Transverse colon (tissue), 4 donors: ENCODE data around the gene ZP3. TPM values are rescaled to one million over a fixed set of nuclear protein-coding genes. Genes with fewer than 3 reads are reported as not detected.
"Not testable (repeated sequence)": the region's sequence is repeated elsewhere in the genome, so short reads cannot be mapped to it uniquely, and the experiment has no call there.

Experiments used
- DNase-seq: peaks from one replicate; pipeline ENCODE4 v3.0.0-alpha.2; 2019
- H3K27ac ChIP-seq, 4 donors: fragments of 200-600 bp; sonication (generic); 2 replicates each; pipeline ENCODE4 v1.5.1; 2016 to 2018; ENCODE audit warnings: inconsistent platforms in 4 of 4
- H3K27me3 ChIP-seq: fragments of 200-600 bp; sonication (generic); 2 replicates; pipeline ENCODE4 v1.5.1; 2017; ENCODE audit warnings: inconsistent platforms
- H3K36me3 ChIP-seq, 4 donors: fragments of 200-600 bp; sonication (generic); 2 replicates each; pipeline ENCODE4 v1.5.1; 2017 to 2019; ENCODE audit warnings: inconsistent platforms in 4 of 4
- H3K4me1 ChIP-seq, 4 donors: fragments of 200-600 bp; sonication (generic); 2 replicates each; pipeline ENCODE4 v1.5.1; 2017 to 2020; ENCODE audit warnings: inconsistent platforms in 4 of 4
- H3K4me3 ChIP-seq, 4 donors: fragments of 200-600 bp; sonication (generic); 1 replicate in 1 of 4; 2 replicates in 3 of 4; pipeline versions ENCODE4 v1.5.1 to v1.6.1; 2017 to 2019; ENCODE audit warnings: inconsistent platforms in 4 of 4
- H3K9me3 ChIP-seq, 2 donors: fragments of 200-600 bp; sonication (generic); 2 replicates each; pipeline ENCODE4 v1.5.1; 2017 to 2019; ENCODE audit warnings: inconsistent platforms in 2 of 2
- EP300 ChIP-seq: sonication (generic); formaldehyde crosslinking; IDR thresholded peaks from one replicate; pipeline ENCODE4 v1.6.1; 2017; ENCODE audit warnings: antibody characterized with exemption, low read depth
- POLR2A ChIP-seq: fragments of 450-650 bp; IDR thresholded peaks from one replicate; pipeline ENCODE4 v1.6.1; 2016; ENCODE audit warnings: antibody characterized with exemption, mild to moderate bottlenecking, moderate library complexity
- POLR2AphosphoS5 ChIP-seq, 3 donors: sonication (generic); formaldehyde crosslinking; IDR thresholded peaks; one replicate each; pipeline ENCODE4 v1.6.1; 2016; ENCODE audit warnings: antibody characterized with exemption in 3 of 3
- WGBS, 2 donors: methylation state at CpG; one replicate each; pipeline ENCODE4 v1.1.5; 2018; ENCODE audit warnings: low coverage in 1 of 2; 5-methylcytosine and 5-hydroxymethylcytosine counted together
- in situ Hi-C, 4 donors: fragments of 200-750 bp; cut with MboI; loops; one replicate each; pipeline versions ENCODE4 v1.15.0 to v1.15.1; 2017; ENCODE audit warnings: low sequenced_read_pairs in 3 of 4, low pct_ligation_motif_present in 1 of 4, low pct_unique_long_range_greater_than_20kb in 1 of 4
- intact Hi-C: fragments of 100-400 bp; cut with DNase I; formaldehyde crosslinking; loops from one replicate; pipeline ENCODE4 v1.15.1; 2023; ENCODE audit warnings: low total_unique reads
- total RNA-seq, 4 donors: library from RNA; depleted of rRNA; stranded (reverse); fragments of >200 nt; gene quantifications; one replicate each; pipeline ENCODE4 v1.1.0, GENCODE V29; 2016
- TF ChIP-seq, protein P1 (sequence below), 5 experiments: fragments of 200-600 bp in 3 of 5; fragments of 450-650 bp in 2 of 5; sonication (generic) in 3 of 5; IDR thresholded peaks; 1 replicate in 2 of 5; 2 replicates in 3 of 5; pipeline ENCODE4 v1.5.1; 2016 to 2017; ENCODE audit warnings: antibody characterized with exemption in 5 of 5, inconsistent platforms in 3 of 5, mild to moderate bottlenecking in 2 of 5, moderate library complexity in 1 of 5

Gene ZP3
- total RNA-seq, 4 donors from 2014 or later = 3.0 to 3.4 TPM; not detected in 2

DNA sequence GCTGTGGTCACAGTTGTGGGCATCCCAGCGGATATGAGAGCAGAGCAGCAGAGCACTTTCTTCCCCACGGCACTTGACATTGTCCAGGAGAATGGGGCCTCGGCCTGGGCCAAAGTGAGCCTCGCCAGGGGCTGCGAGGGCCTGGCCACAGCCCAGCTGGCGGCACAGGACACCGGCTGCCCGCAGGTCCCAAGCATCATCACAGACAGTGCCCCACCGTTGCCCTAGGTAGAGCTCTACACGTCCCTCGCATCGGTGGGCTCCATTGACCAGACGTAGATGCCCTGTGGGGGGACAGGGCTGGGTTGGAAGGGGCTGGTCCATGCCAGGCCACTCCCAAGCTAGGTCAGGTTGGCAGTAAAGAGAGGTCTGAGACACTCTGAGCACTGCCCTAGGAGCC lies 34.7 kb upstream of the ZP3 start:
- Histone ChIP-seq H3K4me1 (peaks cover 7 to 20% (median 15%) of the 10 kb centered on the region in 4 donors), H3K27me3 (no peaks in the 10 kb centered on the region), H3K27ac (no peak overlapping the region), H3K4me3 (no peak overlapping the region), H3K9me3 (no peaks in the 10 kb centered on the region), H3K36me3 (no peaks in the 10 kb centered on the region)
- TF ChIP-seq POLR2AphosphoS5 (IDR thresholded peaks at IDR 0.05) (no peak), EP300 (no peak), POLR2A (no peak)
- TF ChIP-seq, protein P1, sequence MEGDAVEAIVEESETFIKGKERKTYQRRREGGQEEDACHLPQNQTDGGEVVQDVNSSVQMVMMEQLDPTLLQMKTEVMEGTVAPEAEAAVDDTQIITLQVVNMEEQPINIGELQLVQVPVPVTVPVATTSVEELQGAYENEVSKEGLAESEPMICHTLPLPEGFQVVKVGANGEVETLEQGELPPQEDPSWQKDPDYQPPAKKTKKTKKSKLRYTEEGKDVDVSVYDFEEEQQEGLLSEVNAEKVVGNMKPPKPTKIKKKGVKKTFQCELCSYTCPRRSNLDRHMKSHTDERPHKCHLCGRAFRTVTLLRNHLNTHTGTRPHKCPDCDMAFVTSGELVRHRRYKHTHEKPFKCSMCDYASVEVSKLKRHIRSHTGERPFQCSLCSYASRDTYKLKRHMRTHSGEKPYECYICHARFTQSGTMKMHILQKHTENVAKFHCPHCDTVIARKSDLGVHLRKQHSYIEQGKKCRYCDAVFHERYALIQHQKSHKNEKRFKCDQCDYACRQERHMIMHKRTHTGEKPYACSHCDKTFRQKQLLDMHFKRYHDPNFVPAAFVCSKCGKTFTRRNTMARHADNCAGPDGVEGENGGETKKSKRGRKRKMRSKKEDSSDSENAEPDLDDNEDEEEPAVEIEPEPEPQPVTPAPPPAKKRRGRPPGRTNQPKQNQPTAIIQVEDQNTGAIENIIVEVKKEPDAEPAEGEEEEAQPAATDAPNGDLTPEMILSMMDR (IDR thresholded peaks at IDR 0.05) = no peak
- intact Hi-C loops (no loop called here), in situ Hi-C loops (no loop called here)
- 96% methylated on average over 13 of the region's 13 CpGs; no CpG with 5 or more reads in 1 of the 2 donors for WGBS, 2 donors
- no peak for DNase-seq

DNA sequence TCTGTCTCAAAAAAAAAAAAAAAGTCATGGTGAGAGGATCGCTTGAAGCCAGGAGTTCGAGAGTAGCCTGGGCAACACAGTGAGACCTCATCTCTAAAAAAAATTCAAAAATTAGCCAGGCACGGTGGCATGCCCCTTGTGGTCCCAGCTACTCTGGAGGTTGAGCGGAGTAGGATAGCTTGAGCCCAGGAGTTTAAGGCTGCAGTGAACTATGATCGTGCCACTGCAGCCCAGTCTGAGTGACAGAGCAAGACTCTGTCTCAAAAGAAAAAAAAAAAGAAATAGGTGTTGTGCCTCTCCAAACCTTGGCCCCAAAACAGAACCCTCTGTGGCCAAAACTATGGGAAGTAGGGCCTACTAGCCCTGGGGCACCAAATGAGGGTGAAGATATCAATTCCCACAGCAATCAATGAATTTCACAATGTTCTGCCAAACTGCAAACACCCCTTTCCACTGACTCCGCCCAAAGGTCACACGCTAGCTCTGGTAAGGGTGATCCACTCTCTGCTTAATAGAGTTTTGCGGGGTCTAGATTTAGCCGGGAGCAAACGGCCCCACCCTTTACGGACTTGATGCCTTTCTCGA lies 32.1 kb upstream of the ZP3 start:
- TF ChIP-seq POLR2A = no peak
- TF ChIP-seq EP300 = no peak
- no peaks in the 10 kb centered on the region for H3K27me3 ChIP-seq
- H3K4me1 ChIP-seq = peaks cover 12 to 33% (median 24%) of the 10 kb centered on the region in 4 donors
- in situ Hi-C loops (no loop called here), intact Hi-C loops (no loop called here)
- H3K36me3 ChIP-seq = no peaks in the 10 kb centered on the region
- peak overlapping the region in 3 of 4 donors; percentile 44 to 76 (median 67) for H3K4me3 ChIP-seq
- peak overlapping the region; percentile 87 to 93 (median 92) for H3K27ac ChIP-seq
- DNase-seq = no peak
- H3K9me3 ChIP-seq = no peaks in the 10 kb centered on the region
- 34 to 60% methylated on average over 3 to 12 of the region's 12 CpGs for WGBS, 2 donors

DNA sequence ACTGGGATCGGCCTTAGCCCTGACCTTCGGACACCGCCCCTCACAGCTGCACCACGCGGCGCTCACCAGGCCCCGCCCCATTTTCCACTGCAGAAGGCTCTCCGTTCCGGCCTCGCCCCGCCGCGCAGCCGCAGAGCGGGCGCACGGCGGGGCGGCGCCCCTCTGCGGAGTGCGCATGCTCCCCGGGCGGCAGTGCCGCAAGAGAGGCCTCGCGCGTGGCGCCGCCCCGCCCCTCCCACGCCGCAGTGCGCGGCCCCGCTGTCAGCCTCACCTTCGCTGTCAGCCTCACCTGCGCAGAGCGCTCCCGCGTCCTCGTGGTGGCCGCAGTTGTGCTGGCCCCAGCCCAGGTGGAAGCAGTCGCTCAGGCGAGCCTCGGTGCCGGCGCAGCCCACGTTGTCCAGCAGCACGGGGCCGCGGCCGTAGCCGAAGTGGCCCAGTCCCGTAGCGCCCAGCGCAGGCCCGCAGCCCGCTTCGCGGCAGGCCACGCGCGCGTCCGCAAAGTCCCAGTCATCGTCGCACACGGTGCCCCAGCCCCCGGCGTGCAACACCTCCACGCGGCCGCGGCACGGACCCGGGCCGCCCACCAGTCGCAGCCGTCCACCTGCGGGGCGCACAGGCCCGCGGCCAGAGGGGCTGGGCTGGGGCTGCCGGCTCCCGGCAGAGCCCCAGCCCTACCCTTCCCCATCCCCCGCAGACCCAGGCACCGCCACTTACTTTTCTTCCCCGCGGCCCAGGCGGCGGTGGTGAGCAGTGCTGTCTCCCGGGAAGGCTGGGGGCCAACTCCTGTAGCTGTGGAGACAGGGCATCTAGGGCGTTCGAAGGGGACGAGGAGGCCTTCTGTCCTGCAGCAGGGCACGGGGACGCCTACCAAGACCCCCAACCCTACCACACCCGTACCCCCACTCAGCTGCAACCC lies 31.4 kb upstream of the ZP3 start:
- H3K9me3 ChIP-seq = no peaks in the 10 kb centered on the region
- TF ChIP-seq POLR2AphosphoS5 (IDR thresholded peaks at IDR 0.05) (peak; percentile 84 to 93 (median 92)), EP300 (no peak), POLR2A (peak; percentile 81)
- TF ChIP-seq, protein P1 (IDR thresholded peaks at IDR 0.05) = peak in 1 of 5 experiments; percentile 5
- no peaks in the 10 kb centered on the region for H3K36me3 ChIP-seq
- H3K4me1 ChIP-seq = peaks cover 12 to 36% (median 25%) of the 10 kb centered on the region in 4 donors
- DNase-seq = peak; percentile 97
- H3K4me3 ChIP-seq = peak overlapping the region; percentile 44 to 76 (median 58)
- peak overlapping the region; percentile 87 to 93 (median 92) for H3K27ac ChIP-seq
- no peaks in the 10 kb centered on the region for H3K27me3 ChIP-seq
- intact Hi-C loops (no loop called here), in situ Hi-C loops (no loop called here)
- WGBS, 2 donors = 2% methylated on average over 68 of the region's 99 CpGs; no CpG with 5 or more reads in 1 of the 2 donors

DNA sequence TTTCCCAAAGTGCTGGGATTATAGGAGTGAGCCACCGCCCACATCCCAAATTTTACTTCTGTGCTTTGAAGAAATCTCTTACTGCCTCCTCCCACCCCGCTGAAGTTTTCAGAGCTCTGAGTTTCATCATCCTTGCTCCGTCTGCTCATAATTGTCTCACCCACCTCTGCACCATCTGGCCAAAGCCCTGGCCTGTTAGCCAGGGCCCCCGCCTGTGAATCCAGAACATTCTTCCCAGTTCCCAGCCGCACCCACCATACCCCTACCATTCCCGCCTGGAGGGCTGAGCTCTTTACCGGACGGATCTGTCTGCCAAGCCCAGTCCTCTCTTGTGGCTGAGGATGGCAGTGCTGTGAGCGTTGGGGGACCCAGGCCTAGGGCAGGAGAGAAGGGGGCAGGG lies 29.8 kb upstream of the ZP3 start:
- 94 to 98% methylated on average over 3 to 9 of the region's 9 CpGs for WGBS, 2 donors
- Histone ChIP-seq H3K4me1 (peaks cover 12 to 31% (median 23%) of the 10 kb centered on the region in 4 donors), H3K27ac (no peak overlapping the region), H3K9me3 (no peaks in the 10 kb centered on the region), H3K4me3 (no peak overlapping the region), H3K27me3 (no peaks in the 10 kb centered on the region), H3K36me3 (no peaks in the 10 kb centered on the region)
- intact Hi-C loops (no loop called here), in situ Hi-C loops (no loop called here)
- TF ChIP-seq POLR2A (no peak), POLR2AphosphoS5 (IDR thresholded peaks at IDR 0.05) (no peak), EP300 (no peak)
- TF ChIP-seq, protein P1 (IDR thresholded peaks at IDR 0.05) = no peak
- DNase-seq = no peak

DNA sequence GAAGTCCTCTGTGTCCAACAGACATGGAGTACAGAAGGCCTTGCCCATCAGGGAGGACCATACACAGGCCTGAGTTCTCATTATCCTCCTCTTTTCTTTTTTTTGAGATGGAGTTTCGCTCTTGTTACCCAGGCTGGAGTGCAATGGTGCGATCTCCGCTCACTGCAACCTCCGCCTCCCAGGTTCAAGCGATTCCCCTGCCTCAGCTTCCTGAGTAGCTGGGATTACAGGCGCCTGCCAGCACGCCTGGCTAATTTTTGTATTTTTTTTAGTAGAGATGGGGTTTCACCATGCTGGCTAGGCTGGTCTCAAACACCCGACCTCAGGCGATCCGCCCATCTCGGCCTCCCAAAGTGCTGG lies 29.2 kb upstream of the ZP3 start:
- WGBS, 2 donors = 84% methylated on average over 11 of the region's 11 CpGs; no CpG with 5 or more reads in 1 of the 2 donors
- H3K4me1 ChIP-seq = peaks cover 12 to 31% (median 23%) of the 10 kb centered on the region in 4 donors
- intact Hi-C loops, H3K27ac ChIP-seq, in situ Hi-C loops, H3K9me3 ChIP-seq, H3K36me3 ChIP-seq, H3K4me3 ChIP-seq, H3K27me3 ChIP-seq, DNase-seq: not testable (repeated sequence)
